OCI-LY7 (cell line): ENCODE data around the gene BMP3. TPM values are rescaled to one million over a fixed set of nuclear protein-coding genes. Genes with fewer than 3 reads are reported as not detected.
A peak's percentile ranks its signal among the peaks of the same experiment; 100 is the strongest.

ENCODE experiments used
- BruUV-seq: library from RNA; stranded (reverse); fragments of 400-500 nt; replicated peaks from 2 replicates; lab custom pipeline; 2021; lab: Mats Ljungman, UMichigan
- CTCF ChIA-PET: fragments of 300-600 bp; sonication (Branson Sonifier 250); formaldehyde crosslinking; loops from one replicate; lab custom pipeline; 2022; ENCODE audit warnings: antibody characterized with exemption; ENCODE audit not compliant: unreplicated experiment; lab: Charles Lee
- POLR2A ChIA-PET: fragments of 300-600 bp; sonication (Branson Sonifier 250); formaldehyde crosslinking; loops from one replicate; lab custom pipeline; 2022; ENCODE audit warnings: antibody characterized with exemption; lab: Charles Lee
- DNase-seq: peaks from one replicate; pipeline ENCODE4 v3.0.0-alpha.2; 2015; ENCODE audit warnings: low spot score
- H2AFZ ChIP-seq: fragments of 200-600 bp; sonication (generic), shearing (Covaris generic); 2 replicates; pipeline ENCODE4 v1.6.1; 2014; ENCODE audit warnings: mild to moderate bottlenecking, antibody characterized with exemption, low read length, moderate library complexity
- H3K27ac ChIP-seq: fragments of 200-600 bp; sonication (generic); 2 replicates; pipeline ENCODE4 v1.5.1; 2014; ENCODE audit warnings: mixed run types, low read depth, mild to moderate bottlenecking, moderate library complexity, low read length, inconsistent platforms; ENCODE audit not compliant: poor library complexity, severe bottlenecking
- H3K36me3 ChIP-seq: fragments of 200-600 bp; sonication (generic); 2 replicates; pipeline ENCODE4 v1.6.1; 2014; ENCODE audit warnings: mild to moderate bottlenecking, antibody characterized with exemption, low read length, moderate library complexity, mixed read lengths; ENCODE audit not compliant: insufficient read depth
- H3K4me1 ChIP-seq: fragments of 200-600 bp; sonication (generic); 2 replicates; pipeline ENCODE4 v1.5.1; 2014; ENCODE audit warnings: mild to moderate bottlenecking, low read length; ENCODE audit not compliant: insufficient read depth, poor library complexity, severe bottlenecking
- H3K4me2 ChIP-seq: fragments of 200-600 bp; sonication (generic); 2 replicates; pipeline ENCODE4 v1.6.1; 2014; ENCODE audit warnings: mild to moderate bottlenecking, low read length
- H3K4me3 ChIP-seq: fragments of 200-600 bp; sonication (generic); 2 replicates; pipeline ENCODE4 v1.5.1; 2014; ENCODE audit warnings: mild to moderate bottlenecking, low read depth, low read length; ENCODE audit not compliant: poor library complexity, severe bottlenecking
- H3K79me2 ChIP-seq: fragments of 200-600 bp; sonication (generic); 2 replicates; pipeline ENCODE4 v1.6.1; 2016; ENCODE audit warnings: low read depth, mild to moderate bottlenecking, low read length, moderate library complexity, mixed read lengths; ENCODE audit not compliant: insufficient read depth
- H3K9me2 ChIP-seq: fragments of 200-600 bp; sonication (generic); 2 replicates; pipeline ENCODE4 v1.6.1; 2016; ENCODE audit warnings: mild to moderate bottlenecking, low read length, mixed read lengths; ENCODE audit not compliant: insufficient read depth
- H3K9me3 ChIP-seq: fragments of 200-600 bp; sonication (generic); 2 replicates; pipeline ENCODE4 v1.6.1; 2014; ENCODE audit warnings: mild to moderate bottlenecking, mixed run types, low read length, mixed read lengths
- H4K20me1 ChIP-seq: fragments of 200-600 bp; sonication (generic); 2 replicates; pipeline ENCODE4 v1.6.1; 2014; ENCODE audit warnings: mild to moderate bottlenecking, antibody characterized with exemption, low read length, moderate library complexity, mixed read lengths; ENCODE audit not compliant: insufficient read depth
- CTCF ChIP-seq: fragments of 200-600 bp; sonication (generic); conservative IDR thresholded peaks from 2 replicates; pipeline ENCODE4 v1.5.1; 2014; ENCODE audit warnings: mild to moderate bottlenecking, antibody characterized with exemption, low read length, moderate library complexity, mixed read lengths
- EZH2phosphoT487 ChIP-seq: fragments of 200-600 bp; sonication (generic); IDR thresholded peaks from 2 replicates; pipeline ENCODE4 v1.6.1; 2018; ENCODE audit warnings: low read depth, borderline replicate concordance, mild to moderate bottlenecking, mixed run types, antibody characterized with exemption, low read length, moderate library complexity, mixed read lengths
- intact Hi-C: fragments of 100-400 bp; cut with micrococcal nuclease; formaldehyde crosslinking; loops from one replicate; pipeline ENCODE4 v1.10.0; 2022; ENCODE audit not compliant: unreplicated experiment
- total RNA-seq, 2 experiments: library from RNA; depleted of rRNA in 1 of 2; stranded (reverse); fragments of >200 nt in 1 of 2; shearing (Covaris generic) in 1 of 2; gene quantifications; 2 replicates each; pipeline ENCODE4 v1.2.3, GENCODE V29; 2014 to 2022

Gene BMP3
- total RNA-seq, 2 experiments from 2014 or later = 45.8 to 55.9 TPM

- Histone ChIP-seq H3K36me3 (peaks cover 34% of the 10 kb centered on the region), H2AFZ (no peak overlapping the region), H3K9me2 (no peaks in the 10 kb centered on the region), H3K4me1 (peaks cover 78% of the 10 kb centered on the region), H4K20me1 (no peaks in the 10 kb centered on the region), H3K9me3 (peaks cover 14% of the 10 kb centered on the region; the same call in 1 of the 2 replicates), H3K4me2 (no peak overlapping the region), H3K27ac (no peak overlapping the region), H3K79me2 (peaks cover 17% of the 10 kb centered on the region; the same call in 1 of the 2 replicates), H3K4me3 (no peak overlapping the region)
- no TSS peak for BruUV-seq
- DNase-seq = no peak
- intact Hi-C loops = no loop called here
- POLR2A ChIA-PET = interaction anchor here (0.5 to 0.9 kb wide), 2 partner anchors 9 to 430 kb away, joined by 3 to 4 read pairs; no protein-coding TSS in a partner anchor
- CTCF ChIA-PET = no interaction called here
- TF ChIP-seq CTCF = no peak
- TF ChIP-seq EZH2phosphoT487 = no peak
Observed at GRCh38 chr4:81023484-81023883, 7.0 kb upstream of the BMP3 start.

- intact Hi-C loops = loop anchor here (1.0 kb wide), 1 partner anchor 28 kb away; no protein-coding TSS in a partner anchor
- H2AFZ ChIP-seq = no peak overlapping the region; the same call in 1 of the 2 replicates
- POLR2A ChIA-PET = interaction anchor here (0.6 to 16.6 kb wide), 26 partner anchors 8 to 670 kb away, joined by 3 to 358 read pairs (median 6); no protein-coding TSS in a partner anchor
- CTCF ChIA-PET = interaction anchor here (0.6 to 3.1 kb wide), 6 partner anchors 8 to 228 kb away, joined by 3 to 19 read pairs (median 4); no protein-coding TSS in a partner anchor
- H3K4me3 ChIP-seq = peak overlapping the region; percentile 79
- H3K27ac ChIP-seq = peak overlapping the region; percentile 92
- BruUV-seq = no TSS peak
- H3K4me1 ChIP-seq = peaks cover 55% of the 10 kb centered on the region
- no peaks in the 10 kb centered on the region for H3K9me2 ChIP-seq
- H4K20me1 ChIP-seq = no peaks in the 10 kb centered on the region
- DNase-seq = peak; percentile 83
- peaks cover 57% of the 10 kb centered on the region for H3K36me3 ChIP-seq
- H3K9me3 ChIP-seq = no peaks in the 10 kb centered on the region
- peak overlapping the region; percentile 97 for H3K4me2 ChIP-seq
- peaks cover 88% of the 10 kb centered on the region for H3K79me2 ChIP-seq
- TF ChIP-seq EZH2phosphoT487 (no peak), CTCF (no peak)
Observed at GRCh38 chr4:81030981-81031791, 678 bp downstream of the BMP3 start.
